ENCODE results near the gene FBH1.

GRCh38 chr10:5887641-5888040 is 2.4 kb upstream of the FBH1 start:
- TF ChIP-seq CTCF (IDR thresholded peaks at IDR 0.05 in 2 of 3, conservative IDR thresholded peaks at IDR 0.05 in 1 of 3; ENCODE audit: control insufficient read depth in 2 of 3, extremely low read depth in 1 of 3, insufficient read depth in 1 of 3, low read depth in 3 of 3, low read length in 3 of 3) (no peak), USF1 (IDR thresholded peaks at IDR 0.05; ENCODE audit: borderline replicate concordance, extremely low read length, insufficient read depth, low read depth, low read length) (no peak), TAF1 (IDR thresholded peaks at IDR 0.05; ENCODE audit: borderline replicate concordance, low read depth, low read length) (no peak), FOXM1 (IDR thresholded peaks at IDR 0.05; ENCODE audit: low read depth, low read length) (no peak), POLR2A (IDR thresholded peaks at IDR 0.05; ENCODE audit: low read depth, low read length) (no peak), CBX5 (IDR thresholded peaks at IDR 0.05; ENCODE audit: low read depth) (no peak), POLR2AphosphoS5 (IDR thresholded peaks at IDR 0.05; ENCODE audit: low read length) (no peak), EP300 (IDR thresholded peaks at IDR 0.05; ENCODE audit: borderline replicate concordance in 1 of 2, control insufficient read depth in 1 of 2, low read depth in 2 of 2, low read length in 2 of 2) (no peak), ZNF207 (IDR thresholded peaks at IDR 0.05; ENCODE audit: borderline replicate concordance) (no peak), EGR1 (IDR thresholded peaks at IDR 0.05; ENCODE audit: borderline replicate concordance in 1 of 2, low read depth in 2 of 2, low read length in 2 of 2) (no peak), ZNF217 (IDR thresholded peaks at IDR 0.05) (no peak)

All from GM12878 (cell line).